CD4-positive, alpha-beta T cell treated with Interleukin-1 beta for 1 hour (primary cell): Measurements from ENCODE around the gene RHNO1.
"Not testable (repeated sequence)": the region's sequence is repeated elsewhere in the genome, so short reads cannot be mapped to it uniquely, and the experiment has no call there.

Experiments used
- DNase-seq, 2 donors: peaks; one replicate each; pipeline ENCODE4 v3.0.0-alpha.2; 2020 to 2022

The RHNO1 gene

GRCh38 chr12:2858944-2859421 is 18.0 kb upstream of the RHNO1 start:
- no peak for DNase-seq

- no peak for DNase-seq
Measured at GRCh38 chr12:2860170-2860569, 16.9 kb upstream of the RHNO1 start.

GRCh38 chr12:2862876-2863275 is 14.1 kb upstream of the RHNO1 start:
- no peak for DNase-seq

GRCh38 chr12:2863402-2863801 is 13.6 kb upstream of the RHNO1 start:
- not testable (repeated sequence) for DNase-seq

- DNase-seq, result no peak
Measured at GRCh38 chr12:2864198-2864597, 12.8 kb upstream of the RHNO1 start.

- not testable (repeated sequence) for DNase-seq
Measured at GRCh38 chr12:2868986-2869632, 7.9 kb upstream of the RHNO1 start.

- peak in 1 of 2 donors; percentile 16 for DNase-seq
Measured at GRCh38 chr12:2876431-2877046, 484 bp upstream of the RHNO1 start.

GRCh38 chr12:2877953-2878732 is 1.1 kb downstream of the RHNO1 start:
- DNase-seq, result peak; percentile 7 to 10

- DNase-seq, result no peak
Measured at GRCh38 chr12:2879853-2880252, 2.8 kb downstream of the RHNO1 start.

- DNase-seq, result no peak
Measured at GRCh38 chr12:2884810-2885209, 7.8 kb downstream of the RHNO1 start.

GRCh38 chr12:2886768-2887450 is 9.9 kb downstream of the RHNO1 start:
- DNase-seq, result no peak

- no peak for DNase-seq
Measured at GRCh38 chr12:2890001-2890387, 13.0 kb downstream of the RHNO1 start.

- peak; percentile 98 to 99 for DNase-seq
Measured at GRCh38 chr12:2890388-2891239, 13.6 kb downstream of the RHNO1 start, which contains the start of gene TULP3. Gene TULP3, plus strand, starts transcription at chr12:2890891. Its CDS starts 57 bp downstream, at chr12:2890948.

GRCh38 chr12:2891240-2892053 is 14.4 kb downstream of the RHNO1 start:
- DNase-seq, result peak; percentile 7 to 21

- no peak for DNase-seq
Measured at GRCh38 chr12:2892246-2892645, 15.2 kb downstream of the RHNO1 start.

- no peak for DNase-seq
Measured at GRCh38 chr12:2893007-2893406, 16.0 kb downstream of the RHNO1 start.

- no peak for DNase-seq
Measured at GRCh38 chr12:2895051-2895451, 18.0 kb downstream of the RHNO1 start.

- no peak for DNase-seq
Measured at GRCh38 chr12:2895511-2895910, 18.5 kb downstream of the RHNO1 start.

GRCh38 chr12:2897418-2897817 is 20.4 kb downstream of the RHNO1 start:
- no peak for DNase-seq

GRCh38 chr12:2900642-2901041 is 23.6 kb downstream of the RHNO1 start:
- DNase-seq, result no peak

GRCh38 chr12:2902272-2902880 is 25.4 kb downstream of the RHNO1 start:
- no peak for DNase-seq
